HG03520 (cell line): Measurements from ENCODE around the gene MEX3C.

Source experiments
- ATAC-seq: cut with Tn5 transposase; IDR thresholded peaks from one replicate; pipeline ENCODE4 v1.9.1; 2021; ENCODE audit warnings: mild to moderate bottlenecking, moderate library complexity; ENCODE audit not compliant: unreplicated experiment

MEX3C gene

DNA sequence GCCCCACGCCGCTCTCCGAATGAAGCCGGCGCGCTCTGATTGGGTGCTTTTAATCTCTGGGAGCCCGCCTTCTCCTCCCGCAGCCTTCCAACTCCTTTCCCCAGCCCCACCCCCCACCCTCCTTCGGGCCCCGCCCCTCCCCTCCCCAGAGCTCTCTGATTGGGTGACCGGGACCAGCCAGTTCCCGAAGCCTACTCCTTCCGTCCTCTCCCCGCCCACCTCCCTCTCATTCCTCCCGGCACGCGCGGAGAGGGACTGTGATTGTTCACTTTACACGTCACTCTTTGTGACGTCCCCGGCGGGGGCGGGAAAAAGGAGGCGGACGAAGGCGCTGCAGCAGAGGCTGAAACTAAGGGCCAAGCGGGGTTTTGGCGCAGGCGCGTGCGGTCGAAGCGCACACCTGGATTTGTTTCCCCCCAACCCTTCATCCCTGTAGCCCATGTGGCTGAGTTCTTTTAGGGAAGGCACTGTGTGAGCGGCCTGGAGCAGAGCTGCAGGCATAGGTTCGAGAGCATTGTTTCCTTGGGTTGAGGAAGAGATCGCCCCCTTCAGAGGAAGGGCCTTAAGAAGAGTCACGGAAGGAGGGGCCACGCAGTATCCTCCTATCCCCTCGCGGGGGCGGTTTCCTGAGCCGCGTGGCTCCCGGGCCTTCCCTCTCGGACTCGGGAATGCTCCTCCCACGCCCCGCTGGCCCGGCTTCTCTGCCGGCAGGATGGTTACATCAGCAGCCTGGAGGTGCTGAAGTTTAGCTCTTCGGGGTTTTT is at the start of gene MEX3C:
MEX3C (minus strand) TSS at position 21 of the 764 bp plus-strand sequence. CDS start 361 bp downstream, outside the sequence.
- ATAC-seq, result peak; percentile 76

- no peak for ATAC-seq
Measured at GRCh38 chr18:51241226-51241625, 43.7 kb upstream of the MEX3C start.

DNA sequence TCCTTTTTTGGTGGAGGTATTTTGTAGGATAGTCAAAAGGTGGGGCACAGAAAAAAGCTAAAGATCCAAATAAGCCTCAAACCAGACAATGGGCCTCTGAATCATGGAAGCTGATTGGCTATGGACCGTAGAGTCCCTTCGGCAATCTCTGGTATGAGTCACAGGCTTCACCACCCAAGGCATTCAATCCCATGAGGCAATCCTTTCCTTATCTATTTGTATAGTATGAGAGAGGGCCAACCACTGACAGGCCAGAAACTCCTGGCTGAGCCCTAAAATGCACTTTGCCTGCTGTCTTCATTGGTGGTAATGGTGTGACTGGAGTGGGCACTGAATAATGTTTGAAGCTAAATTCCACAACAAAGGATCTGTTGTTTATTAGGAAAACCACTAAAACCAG is 38.7 kb upstream of the MEX3C start:
- no peak for ATAC-seq

GRCh38 chr18:51235009-51235789 is 37.7 kb upstream of the MEX3C start:
- ATAC-seq, result peak; percentile 91

DNA sequence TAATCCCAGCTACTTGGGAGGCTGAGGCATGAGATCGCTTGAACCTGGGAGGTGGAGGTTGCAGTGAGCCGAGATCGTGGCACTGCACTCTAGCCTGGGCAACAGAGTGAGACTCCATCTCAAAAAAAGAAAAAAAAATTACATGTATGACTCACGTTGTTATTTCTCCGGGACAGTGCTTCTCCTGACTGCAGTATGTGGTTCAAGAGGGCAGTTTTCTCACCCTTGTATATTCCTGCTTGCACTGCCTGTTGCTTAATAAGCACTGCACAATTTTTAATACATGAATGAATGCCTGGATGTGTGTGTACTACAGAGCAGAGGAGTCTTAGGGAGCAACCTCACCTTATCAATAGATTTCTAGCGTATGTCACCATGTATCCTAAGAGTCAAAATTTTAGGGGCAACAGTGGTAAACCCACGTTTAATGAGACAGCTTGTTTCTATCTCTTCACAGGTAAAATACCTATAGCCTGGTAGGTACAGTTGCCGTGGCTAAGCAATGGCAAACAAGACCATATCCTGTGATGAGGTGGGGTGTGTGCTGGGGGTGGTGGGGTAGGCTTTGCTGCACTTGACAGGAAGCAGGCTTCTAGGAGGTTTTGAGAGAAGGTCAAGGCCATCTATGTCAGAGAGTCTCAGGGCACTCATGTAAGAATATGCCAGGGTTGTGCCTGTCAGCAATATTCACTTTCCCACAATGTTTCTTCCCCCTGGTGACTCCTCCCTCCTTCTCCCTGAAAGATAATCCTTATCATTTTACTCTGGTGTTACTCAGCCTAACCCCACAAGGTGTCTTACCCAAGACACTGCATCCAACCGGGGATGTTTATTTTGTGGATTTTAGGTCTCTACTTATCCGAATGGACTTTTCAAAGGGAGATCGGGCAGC is 36.9 kb upstream of the MEX3C start:
- ATAC-seq, result no peak

GRCh38 chr18:51229328-51229727 is 31.8 kb upstream of the MEX3C start:
- ATAC-seq, result no peak

GRCh38 chr18:51227660-51228059 is 30.2 kb upstream of the MEX3C start:
- no peak for ATAC-seq

- no peak for ATAC-seq
Measured at GRCh38 chr18:51226587-51227350, 29.3 kb upstream of the MEX3C start.

- ATAC-seq, result no peak
Measured at GRCh38 chr18:51226068-51226467, 28.6 kb upstream of the MEX3C start.

DNA sequence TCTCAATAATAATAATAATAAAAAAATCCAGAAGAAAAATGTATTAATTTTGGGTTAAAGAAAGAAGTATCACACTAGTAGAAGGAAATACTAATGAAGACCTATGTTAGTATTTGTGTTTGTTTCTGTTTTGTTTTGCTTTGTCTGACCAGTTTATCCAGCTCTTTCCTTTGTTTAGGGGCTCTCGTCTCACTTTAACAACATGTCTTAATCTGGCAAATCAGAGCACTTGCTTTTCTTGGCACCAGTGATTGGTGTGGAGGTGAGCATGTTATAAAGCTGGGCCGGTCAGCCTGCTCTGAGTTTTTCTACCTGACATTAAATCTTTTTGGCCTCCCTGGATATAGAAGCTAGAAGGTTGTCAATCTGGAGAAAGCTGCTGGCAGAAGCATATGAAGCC is 15.1 kb upstream of the MEX3C start:
- ATAC-seq, result no peak

DNA sequence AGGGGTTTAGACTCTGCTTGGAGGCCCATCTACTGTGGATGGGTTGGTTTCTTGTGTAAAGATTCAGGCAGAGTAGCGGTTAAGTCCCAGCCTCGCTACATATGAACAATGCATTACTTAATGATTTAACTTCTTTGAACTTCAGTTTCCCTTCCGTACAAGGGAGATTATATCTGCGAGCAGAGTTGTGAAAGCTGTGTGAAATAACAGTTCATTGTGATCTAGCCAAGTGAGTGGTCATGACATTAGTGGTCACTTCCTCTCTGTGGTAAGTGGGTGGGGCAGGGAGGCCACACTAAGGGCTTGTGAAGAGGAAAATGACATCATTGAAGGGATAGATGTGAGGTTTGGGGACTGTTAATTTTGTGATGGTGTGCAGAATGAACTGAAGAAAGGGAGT is 14.1 kb upstream of the MEX3C start:
- ATAC-seq, result peak; percentile 92

- ATAC-seq, result peak; percentile 10
Measured at GRCh38 chr18:51196811-51197660, 445 bp downstream of the MEX3C start.

GRCh38 chr18:51196118-51196810 is 1.2 kb downstream of the MEX3C start:
- ATAC-seq, result peak; percentile 0

- no peak for ATAC-seq
Measured at GRCh38 chr18:51195451-51196117, 1.9 kb downstream of the MEX3C start.

- ATAC-seq, result no peak
Measured at GRCh38 chr18:51195086-51195450, 2.4 kb downstream of the MEX3C start.

GRCh38 chr18:51194604-51195003 is 2.9 kb downstream of the MEX3C start:
- no peak for ATAC-seq

DNA sequence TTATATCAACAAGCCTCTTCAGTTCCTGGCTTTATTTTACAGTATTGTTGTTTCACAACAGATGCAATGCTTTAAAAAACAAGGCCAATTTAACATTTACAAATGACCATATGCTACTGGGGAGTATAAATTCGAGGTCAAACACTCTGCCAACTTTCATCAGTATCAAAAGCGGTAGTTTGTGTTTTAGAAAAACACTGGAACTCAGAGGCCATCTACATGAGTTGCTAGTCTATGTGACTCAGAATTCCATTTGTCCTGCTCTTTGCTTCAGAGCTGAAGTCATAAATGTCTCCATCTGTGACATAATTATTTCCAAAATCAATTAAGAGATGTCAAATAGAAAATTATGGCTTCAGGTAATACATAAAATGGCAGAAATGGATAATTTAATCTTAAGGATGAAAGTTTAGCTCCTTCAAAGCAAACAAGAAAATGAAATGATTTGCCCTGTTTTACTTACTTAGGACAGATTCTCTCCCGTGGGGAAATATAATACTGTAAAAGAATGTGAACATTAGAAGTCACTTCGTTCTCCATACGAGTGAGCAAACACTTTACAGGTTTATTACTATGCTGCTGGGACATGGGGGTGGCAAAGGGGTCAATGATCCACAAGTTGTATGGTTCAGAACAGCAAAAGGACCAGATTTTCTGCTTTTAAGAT is 3.7 kb downstream of the MEX3C start:
- no peak for ATAC-seq

DNA sequence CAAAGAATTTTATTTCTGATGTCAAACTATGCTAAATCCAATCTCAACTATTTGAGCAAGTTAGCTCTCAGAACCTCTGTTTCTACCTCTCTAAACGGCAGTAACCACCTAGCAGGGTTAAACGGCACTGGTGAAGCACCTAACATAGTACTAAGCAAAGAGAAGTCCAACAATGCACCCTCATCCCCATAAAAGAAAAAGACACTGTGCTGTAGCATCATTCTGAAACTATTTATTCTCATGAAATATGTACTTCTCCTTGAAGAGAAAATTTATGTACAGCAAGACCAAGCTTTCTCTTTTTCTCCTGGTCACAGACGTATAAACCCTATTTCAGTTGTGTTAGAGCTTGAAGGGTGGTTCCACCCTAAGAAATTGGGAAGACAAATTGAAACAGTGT is 4.8 kb downstream of the MEX3C start:
- no peak for ATAC-seq
